Islet of Langerhans (tissue), 1 donor: ENCODE results near the gene SREBF2.

Experiments
- FAIRE-seq: peaks from one replicate; lab custom pipeline; 2011; peaks lifted over from hg19 to GRCh38; lab: Jason Lieb, UNC

The SREBF2 gene

DNA sequence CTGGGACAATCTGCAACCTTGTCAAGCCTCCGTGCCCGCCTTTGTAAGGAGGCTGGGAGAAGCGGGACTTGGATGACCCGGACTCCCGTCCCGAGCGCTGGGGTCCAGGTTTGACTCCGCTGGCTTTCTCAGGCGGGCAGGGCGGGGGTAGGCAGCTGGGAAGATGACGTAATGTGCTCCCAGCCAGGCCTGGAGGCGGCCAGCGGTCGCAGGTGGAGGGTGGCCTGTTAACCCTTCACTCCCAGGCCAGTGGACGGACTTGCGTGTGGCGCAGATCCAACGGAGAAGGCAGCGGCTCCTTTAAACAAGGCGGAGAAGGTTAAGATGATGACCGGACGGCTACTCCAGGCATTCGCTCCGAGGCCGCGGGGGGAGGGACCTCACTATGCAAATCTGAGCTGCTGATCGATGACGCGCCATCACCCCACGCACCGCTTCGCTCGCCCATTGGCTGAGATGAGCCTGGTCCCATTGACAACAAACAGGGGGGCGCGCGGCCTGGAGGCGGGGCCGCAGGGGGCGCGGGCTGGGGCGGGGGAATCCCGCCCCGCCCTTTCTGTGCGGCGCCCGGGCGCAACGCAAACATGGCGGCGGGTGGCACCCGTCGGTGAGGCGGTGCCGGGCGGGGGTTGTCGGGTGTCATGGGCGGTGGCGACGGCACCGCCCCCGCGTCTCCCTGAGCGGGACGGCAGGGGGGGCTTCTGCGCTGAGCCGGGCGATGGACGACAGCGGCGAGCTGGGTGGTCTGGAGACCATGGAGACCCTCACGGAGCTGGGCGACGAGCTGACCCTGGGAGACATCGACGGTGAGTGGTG is at the start of gene SREBF2:
Gene SREBF2 (plus strand): TSS at position 553 of the 816 bp plus-strand sequence. CDS start 166 bp downstream, at position 719.
- peak; percentile 90 for FAIRE-seq

DNA sequence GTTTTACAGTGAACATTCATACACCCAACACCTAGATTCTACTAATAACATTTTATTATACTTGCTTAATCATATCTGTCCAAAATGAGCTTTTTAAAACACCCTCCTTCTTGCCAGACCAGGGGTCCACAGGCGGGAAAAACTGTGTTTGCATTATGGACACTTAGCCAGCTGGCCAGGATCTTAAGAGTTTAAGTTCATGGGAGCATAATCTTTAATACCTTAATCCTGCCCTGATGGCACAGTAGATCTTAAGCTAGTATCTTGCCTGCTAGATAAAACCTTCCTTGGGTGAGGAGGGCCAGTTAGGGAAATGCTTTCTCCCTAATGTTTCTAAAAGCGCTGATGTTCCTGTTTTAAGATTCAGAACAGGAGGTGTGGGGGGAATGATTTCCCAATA is 45.6 kb upstream of the SREBF2 start:
- FAIRE-seq: no peak

DNA sequence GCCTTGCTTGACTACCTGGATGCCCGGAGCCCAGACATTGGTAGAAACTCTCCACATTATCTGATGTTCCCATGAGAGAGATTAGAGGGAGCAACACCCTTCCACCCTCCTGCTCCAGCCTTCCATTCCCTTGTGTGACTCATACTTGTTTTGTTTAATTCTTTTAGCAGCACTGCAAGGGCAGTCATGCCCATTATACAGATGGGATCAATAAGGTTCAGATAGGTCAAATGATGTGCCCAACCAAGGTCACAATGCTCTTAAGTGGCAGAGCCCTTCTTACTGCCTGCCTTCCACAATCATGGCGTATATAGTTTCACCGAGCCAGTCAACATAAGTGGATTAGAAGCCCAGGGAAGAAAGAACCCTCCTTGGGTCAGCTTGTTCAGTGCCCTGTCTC is 39.0 kb upstream of the SREBF2 start:
- FAIRE-seq: no peak

DNA sequence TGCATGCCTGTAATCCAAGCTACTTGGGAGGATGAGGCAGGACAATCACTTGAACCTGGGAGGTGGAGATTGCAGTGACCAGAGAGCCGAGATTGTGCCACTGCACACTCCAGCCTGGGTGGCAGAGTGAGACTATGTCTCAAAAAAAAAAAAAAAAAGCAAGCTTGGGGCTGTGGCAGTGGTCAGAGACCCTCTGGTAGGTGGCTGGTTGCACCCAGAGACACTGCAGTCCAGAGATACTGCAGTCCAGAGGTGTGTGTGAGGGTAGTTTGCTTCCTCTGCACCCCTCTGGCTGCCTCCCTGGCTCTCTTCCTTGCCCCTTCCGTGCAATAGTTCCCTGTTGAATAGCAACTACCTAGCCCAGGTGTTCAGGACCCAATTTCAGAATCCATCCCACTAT is 34.2 kb upstream of the SREBF2 start:
- no peak for FAIRE-seq

DNA sequence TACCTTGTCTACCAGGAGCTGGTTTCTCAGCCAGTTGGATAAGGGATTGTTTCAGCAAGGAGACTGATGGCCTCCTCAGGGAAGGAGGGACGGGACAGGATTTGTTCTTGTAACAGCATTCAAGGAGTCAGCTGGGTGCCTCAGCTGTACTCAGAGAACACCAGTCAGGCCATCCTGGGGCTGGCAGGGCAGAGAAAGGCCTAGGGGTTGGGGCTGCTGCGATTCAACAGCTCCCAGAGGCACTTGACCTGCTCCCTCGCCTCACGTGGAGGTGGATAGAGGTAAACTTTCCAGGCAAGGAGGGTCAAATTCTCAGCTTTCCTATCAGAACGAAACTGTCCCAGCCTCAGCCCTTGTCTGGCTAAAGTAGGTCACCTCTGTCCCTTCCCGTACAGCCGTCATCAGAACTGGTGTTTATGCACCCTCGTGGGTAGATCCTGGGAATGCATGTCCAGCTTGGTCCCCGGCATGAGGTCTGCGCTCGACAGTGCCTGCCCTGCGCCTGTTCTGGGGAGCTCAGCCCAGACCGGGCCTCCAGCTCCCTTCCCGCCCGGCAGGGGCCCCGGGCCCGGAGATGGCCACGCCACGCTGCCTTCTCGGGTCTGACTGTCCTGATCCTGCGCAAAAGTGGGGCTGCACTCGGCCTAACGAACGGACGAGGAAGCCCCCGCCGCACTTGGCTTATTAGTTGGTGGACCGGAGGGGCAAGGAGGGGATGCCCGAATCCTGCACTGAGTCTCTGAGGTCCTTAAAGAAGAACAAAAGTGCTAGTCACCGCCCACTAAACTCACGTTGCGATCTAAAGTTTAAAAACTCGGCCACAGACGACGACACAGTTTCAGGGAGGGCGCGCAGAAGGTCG is 33.2 kb upstream of the SREBF2 start:
- FAIRE-seq: no peak

DNA sequence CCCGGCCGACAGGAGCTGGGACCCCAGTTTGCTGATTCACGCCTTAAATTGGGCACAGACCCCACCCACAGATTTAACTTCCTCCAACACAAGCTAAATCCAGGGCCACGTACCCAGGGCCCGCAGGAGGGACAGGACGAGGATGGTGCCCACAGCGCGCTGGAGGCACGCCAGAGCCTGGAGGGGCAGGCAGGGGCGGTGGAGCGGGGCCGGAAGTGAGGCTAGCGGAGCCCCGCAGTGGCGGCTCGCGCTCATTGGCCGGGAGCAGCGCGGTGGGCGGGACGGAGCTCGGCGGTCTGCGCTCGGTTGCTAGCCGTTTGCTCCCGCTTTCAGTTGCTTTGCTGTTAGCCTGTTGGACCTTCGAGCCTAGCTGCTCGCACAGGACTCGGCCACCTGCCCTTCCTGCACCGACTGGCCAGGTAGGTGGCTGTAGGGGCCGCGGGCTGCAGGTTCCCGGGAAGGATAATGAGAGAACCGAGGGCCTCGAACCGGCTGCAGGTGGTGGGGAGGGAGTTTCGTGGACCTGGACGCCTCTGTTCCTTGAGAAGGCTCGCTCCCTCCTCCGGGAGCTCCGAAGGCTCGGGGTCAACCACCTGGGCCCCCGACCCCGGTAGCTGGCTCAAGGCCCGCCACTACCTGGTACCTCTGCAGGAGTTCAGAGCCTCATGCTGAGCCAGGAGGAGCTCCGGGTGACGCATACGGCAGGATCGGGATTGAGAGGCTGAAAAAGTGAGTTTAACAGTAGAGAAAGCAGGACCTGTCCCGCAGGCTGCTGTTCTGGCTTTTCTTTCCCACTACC is 32.4 kb upstream of the SREBF2 start, which contains the start of gene CCDC134:
Gene CCDC134 (plus strand): TSS at position 332 of the 799 bp plus-strand sequence. CDS start 8,212 bp downstream, outside the sequence.
- FAIRE-seq: no peak

DNA sequence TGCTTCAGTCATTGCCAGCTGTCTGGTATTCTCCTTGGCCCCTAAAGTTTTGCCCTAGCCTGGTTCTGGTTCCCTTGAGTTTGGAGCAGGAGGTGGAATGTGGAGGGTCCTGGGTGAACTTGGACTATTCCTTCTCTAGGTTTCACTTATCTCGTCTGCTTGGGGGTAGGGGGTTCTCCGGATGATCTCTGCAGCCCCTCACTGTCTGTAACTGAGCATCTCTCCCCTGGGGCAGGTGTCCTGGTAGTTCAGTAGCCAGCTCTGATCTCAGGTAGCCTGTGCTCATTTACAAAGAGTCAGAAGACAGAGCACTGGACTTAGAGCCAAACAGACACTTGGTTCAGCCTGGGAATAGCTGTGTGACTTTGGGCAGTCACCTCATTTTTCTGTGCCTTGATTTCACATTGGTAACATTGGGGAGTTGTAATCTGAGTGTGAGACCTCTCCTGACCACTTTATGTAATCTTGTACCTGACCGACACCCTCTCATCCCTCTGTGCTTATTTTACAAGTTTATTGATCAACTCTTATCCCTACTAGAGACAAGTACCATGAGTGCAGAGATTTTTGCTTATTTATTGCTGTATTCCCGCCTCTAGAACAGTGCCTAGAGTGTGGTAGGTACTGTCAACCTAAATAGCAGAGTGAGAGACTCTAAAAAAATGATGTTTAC is 31.6 kb upstream of the SREBF2 start:
- FAIRE-seq: no peak

DNA sequence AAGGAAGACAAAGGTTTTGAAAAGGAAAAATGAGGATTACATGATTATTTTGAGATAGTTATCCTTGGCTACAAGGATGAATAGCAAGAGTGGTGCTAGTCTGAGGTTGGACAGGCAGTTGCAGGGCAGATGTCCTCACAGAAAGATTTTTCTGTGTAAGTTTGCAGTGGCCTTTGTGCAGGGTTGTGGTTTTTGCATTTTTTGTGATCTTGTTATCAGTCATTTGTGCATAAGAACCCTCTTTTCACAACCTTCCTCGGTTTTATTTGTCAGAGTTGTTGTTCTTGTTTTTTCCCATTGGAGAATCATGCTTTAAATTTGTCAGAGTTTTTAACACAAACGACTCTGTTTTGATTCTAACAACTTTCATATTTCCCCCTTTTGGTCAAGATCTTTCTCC is 31.0 kb upstream of the SREBF2 start:
- no peak for FAIRE-seq

DNA sequence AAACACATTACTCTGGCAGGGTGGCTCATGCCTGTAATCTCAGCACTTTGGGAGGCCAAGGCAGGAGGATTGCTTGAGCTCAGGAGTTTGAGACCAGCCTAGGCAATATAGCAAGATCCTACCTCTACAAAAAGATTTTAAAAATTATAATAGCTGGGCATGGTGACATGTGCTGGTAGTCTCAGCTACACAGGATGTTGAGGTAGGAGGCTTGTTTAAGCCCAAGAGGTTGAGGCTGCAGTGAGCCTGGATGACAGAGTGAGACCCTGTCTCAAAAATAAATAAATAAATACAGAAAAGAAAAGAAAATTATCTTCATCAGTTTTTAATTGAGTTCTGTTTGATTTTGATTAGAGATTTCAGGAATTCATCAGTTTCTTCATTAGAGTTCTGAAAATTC is 27.3 kb upstream of the SREBF2 start:
- FAIRE-seq: no peak

DNA sequence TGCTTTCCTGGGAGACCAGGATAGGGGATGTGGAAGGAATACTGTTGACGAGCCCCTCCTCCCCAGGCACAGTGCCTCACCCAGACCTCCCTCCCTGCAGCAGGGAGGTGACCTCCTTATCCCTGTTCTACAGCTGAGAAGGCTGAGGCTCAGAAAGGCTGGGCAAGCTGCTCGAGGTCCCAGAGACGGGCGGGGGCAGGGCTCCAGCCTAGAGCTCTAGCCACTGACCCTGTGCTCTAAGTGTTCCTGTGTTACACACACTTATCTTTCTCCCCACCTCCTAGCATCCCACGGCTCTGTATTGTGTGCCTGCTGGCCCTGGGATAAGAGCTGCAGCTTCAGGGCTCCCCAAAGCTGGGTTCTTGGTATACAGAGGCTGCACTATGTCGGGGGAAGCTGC is 24.5 kb upstream of the SREBF2 start:
- no peak for FAIRE-seq

DNA sequence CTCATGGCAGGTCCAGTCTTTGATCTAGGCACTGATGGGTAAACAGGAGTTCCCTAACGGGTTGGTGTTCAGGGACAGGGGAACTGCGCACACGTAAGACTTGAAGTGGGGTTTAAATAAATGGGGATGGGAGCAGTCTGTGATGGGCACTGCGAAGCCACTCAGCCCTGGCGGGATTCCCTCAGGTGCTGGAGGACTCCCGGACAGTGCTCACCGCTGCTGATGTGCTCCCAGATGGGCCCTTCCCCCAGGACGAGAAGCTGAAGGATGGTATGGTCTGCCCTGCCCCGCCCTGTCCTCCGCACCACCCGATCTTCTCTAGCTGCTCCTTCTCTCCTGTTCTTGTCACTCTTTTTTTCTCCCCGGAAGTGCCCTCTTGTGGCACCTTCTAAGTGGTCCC is 22.9 kb upstream of the SREBF2 start:
- no peak for FAIRE-seq

DNA sequence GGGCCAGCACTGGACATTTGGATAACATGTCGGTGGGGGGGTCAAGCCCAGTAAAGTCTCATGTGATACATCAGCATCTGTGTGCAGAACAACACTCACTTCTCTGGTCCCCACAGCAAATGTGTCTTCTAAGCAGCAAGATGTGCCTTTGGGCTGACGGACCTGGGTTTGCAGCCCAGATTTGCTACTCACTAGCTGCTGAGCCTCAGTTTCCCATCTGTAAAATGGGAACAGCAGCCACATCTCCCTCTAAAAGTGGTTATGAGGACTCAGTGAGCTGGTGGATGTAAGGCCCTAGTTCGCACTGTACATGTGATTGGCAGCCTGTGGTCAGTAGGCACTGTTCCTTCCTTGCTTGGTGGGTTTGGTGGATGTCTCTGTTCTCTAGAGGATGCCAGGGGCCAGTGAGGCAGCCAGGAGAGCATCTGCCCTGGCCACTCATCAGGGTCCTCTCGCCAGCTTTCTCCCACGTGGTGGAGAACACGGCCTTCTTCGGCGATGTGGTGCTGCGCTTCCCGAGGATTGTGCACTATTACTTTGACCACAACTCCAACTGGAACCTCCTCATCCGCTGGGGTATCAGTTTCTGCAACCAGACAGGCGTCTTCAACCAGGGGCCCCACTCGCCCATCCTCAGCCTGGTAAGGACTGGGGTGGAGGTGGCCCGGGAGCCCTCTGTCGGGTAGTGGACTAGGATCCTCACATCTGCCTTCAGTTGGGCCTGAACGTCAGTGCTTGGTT is 19.9 kb upstream of the SREBF2 start:
- FAIRE-seq: no peak

DNA sequence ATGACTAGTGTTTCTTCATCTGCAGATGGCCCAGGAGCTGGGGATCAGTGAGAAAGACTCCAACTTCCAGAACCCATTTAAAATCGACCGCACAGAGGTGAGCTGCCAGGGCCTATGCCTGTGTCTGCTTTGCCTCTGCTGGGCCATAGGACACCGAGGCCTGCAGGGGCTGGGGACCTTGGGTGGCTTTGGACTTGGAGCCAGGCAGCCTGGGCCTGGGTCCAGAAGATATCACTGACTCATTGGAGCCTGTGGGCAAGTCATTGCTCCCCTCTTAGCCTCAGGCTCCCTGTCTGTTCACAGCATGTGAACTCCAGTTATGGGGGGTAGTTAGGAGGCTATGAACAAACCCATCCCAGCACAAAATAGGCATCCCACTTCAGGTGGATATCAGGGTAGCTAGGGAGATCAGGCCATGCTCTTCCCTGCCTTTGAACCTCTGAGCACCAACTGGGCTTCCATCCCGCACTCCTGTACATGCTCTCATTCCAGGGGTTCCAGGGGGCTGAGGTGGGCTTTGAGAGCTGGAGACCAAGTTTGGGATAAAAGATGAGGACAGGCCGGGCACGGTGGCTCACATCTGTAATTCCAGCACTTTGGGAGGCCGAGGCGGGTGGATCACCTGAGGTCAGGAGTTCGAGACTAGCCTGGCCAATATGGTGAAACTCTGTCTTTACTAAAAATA is 19.0 kb upstream of the SREBF2 start:
- FAIRE-seq: no peak

DNA sequence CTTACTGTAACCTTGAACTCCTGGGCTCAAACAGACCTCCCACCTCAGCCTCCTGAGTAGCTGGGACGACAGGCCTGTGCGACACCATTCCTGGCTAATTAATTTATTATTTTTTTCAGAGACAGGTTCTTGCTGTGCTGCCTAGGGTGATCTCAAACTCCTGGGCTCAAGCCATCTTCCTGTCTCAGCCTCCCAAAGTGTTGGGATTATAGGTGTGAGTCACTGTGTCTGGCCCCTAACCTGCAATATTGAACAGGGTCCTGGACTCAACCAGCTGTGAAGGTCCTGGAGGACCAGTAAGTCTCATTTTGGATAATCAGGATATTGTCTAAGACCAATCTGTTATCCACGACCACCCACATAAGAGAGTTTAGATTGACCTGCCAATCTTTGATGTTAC is 17.2 kb upstream of the SREBF2 start:
- no peak for FAIRE-seq

DNA sequence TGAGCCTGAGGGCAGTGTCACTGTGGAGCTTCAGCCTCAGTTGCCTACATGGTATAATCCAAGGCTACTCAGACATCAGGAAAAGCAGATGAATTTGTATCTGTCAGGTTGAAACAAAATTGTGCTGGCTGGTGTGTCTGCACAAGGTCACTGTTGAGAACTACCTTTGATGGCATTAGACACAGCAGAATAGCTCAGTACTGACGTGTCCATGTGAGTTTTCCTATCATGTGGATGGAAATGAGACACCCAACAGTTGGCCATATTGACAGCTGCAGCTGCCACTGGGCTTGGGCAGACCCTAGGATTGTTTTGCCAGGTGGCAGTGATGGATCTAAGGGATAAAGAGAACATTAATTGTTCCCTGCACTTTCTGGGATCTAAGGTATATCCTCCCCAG is 16.7 kb upstream of the SREBF2 start:
- FAIRE-seq: no peak

DNA sequence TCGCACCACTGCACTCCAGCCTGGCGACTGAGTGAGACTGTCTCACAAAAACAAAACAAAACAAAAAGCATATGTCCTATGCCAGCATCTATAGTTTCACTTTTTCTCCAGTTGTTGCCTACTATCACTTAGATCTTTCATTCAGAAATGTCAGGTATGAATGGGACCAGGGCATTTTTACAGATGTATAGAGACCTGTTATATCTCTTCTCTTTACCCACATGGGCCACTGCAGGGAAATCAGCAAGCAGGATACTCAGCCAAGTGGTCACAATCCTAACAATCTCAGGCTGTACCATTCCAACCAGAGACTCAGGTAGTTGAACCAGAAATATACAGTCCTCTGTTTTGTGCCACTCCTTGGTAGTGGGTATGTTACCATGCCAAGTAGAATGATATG is 16.0 kb upstream of the SREBF2 start:
- FAIRE-seq: no peak

DNA sequence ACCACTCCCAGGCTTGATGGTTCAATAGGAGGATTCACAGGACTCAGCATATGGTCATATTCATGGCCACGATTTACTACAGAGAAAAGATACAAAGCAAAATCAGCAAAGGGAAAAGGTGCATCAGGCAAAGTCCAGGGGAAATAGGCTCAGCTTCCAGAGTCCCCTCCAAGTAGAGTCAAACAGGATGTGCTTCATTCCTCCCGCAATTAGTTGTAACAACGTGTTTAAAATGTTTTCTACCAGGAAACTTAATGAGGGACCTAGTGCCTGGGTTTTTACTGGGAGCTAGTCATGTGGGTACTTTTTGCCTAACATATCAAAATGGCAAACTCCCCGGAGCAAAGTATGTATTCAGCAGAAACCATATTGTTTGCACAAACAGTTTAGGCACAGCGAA is 14.9 kb upstream of the SREBF2 start:
- FAIRE-seq: no peak

DNA sequence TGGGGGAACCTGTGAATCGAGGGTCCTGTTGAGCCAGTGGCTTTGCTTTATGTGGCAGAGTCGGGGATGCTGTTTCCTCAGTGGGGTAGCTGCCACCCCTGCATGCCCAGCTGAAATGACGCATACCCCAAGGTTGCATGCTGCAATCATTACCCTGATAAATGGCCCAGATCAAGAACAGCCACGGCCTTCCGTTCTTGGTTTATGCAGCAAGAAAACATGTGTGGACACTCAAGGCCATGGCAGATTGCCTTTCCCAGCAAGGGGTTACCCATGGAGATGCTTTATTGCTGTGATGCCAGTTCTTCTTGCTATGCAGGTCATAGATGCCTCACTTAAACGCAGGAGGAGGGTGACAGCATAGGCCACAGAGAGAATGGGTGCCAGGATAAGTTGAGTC is 14.3 kb upstream of the SREBF2 start:
- FAIRE-seq: no peak

DNA sequence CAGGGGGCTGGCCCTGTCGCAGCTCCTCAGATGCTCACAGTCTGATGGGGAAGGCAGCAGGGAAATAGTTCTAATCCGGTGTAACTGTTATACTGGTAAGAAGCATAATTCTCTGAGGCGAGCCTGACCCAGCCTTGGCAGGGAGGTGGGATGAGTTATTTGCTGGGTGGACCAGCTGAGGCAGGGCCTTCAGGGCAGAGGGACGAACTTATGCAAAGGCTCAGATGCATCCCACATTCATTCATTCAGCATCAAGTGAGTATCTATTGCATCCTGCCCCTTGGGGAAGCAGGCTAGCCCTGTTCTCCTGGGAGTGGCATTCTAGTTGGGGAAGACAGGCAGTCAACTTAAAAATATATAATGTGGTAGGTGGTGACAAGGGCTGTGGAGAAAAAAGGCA is 13.6 kb upstream of the SREBF2 start:
- no peak for FAIRE-seq

DNA sequence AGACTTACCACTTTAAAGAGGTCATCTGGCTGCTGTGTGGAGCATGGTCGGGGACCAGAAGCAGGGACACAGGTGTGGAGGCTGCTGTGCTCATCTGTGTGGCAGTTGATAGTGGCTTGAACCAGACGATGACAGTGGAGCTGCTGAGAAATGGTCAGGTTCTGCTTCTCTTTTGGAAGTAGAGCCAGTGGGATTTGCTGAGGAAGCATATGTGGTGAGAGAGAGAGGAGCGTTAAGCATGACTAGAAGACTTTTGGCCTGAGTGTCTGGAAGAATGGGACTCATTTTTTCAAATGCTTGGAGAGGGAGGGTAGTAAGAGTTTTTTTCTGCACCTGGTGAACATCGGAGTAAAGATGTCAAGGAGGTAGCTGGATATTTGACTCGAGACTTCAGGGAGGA is 12.5 kb upstream of the SREBF2 start:
- FAIRE-seq: no peak
